Fibroblast of villous mesenchyme (primary cell): ENCODE measurements around the gene SPATA1. TPM values are rescaled to one million over a fixed set of nuclear protein-coding genes. Genes with fewer than 3 reads are reported as not detected.

Source experiments
- DNase-seq: peaks from one replicate; pipeline ENCODE4 v3.0.0-alpha.2; 2010; ENCODE audit warnings: low read depth
- H3K4me3 ChIP-seq: 2 replicates; pipeline ENCODE4 v1.5.1; 2011; ENCODE audit warnings: low read depth, mild to moderate bottlenecking, low read length
- CTCF ChIP-seq: IDR thresholded peaks from 2 replicates; pipeline ENCODE4 v1.5.1; 2012; ENCODE audit warnings: low read depth, mild to moderate bottlenecking, low read length; ENCODE audit not compliant: insufficient read depth
- total RNA-seq: library from RNA; depleted of rRNA; stranded (reverse); fragments of >200 nt; gene quantifications from 2 replicates; pipeline ENCODE4 v1.2.3, GENCODE V29; 2012

The SPATA1 gene
- total RNA-seq, 1 donor = 0.43 TPM

GRCh38 chr1:84603223-84603622 is 97.0 kb downstream of the SPATA1 start:
- DNase-seq = peak; percentile 70
- TF ChIP-seq CTCF = no peak
- H3K4me3 ChIP-seq = peak overlapping the region; percentile 34

- peak; percentile 91 for DNase-seq
- TF ChIP-seq CTCF = peak; percentile 67
- H3K4me3 ChIP-seq = peak overlapping the region; percentile 34
These were observed 98.0 kb downstream of the SPATA1 start for GRCh38 chr1:84603941-84604830.

- H3K4me3 ChIP-seq = no peak overlapping the region
- DNase-seq = no peak
- TF ChIP-seq CTCF = no peak
These were observed 99.0 kb downstream of the SPATA1 start for GRCh38 chr1:84605157-84605556.

GRCh38 chr1:84606977-84607376 is 100.8 kb downstream of the SPATA1 start:
- no peak overlapping the region for H3K4me3 ChIP-seq
- DNase-seq = no peak
- no peak for TF ChIP-seq CTCF

GRCh38 chr1:84611091-84611490 is 104.9 kb downstream of the SPATA1 start:
- TF ChIP-seq CTCF = no peak
- no peak for DNase-seq
- H3K4me3 ChIP-seq = no peak overlapping the region

- DNase-seq = peak; percentile 50
- TF ChIP-seq CTCF = no peak
- H3K4me3 ChIP-seq = no peak overlapping the region
These were observed 105.6 kb downstream of the SPATA1 start for GRCh38 chr1:84611796-84612195.
